ENCODE measurements around the gene ADAMTS7.
"Not testable (repeated sequence)": the region's sequence is repeated elsewhere in the genome, so short reads cannot be mapped to it uniquely, and the experiment has no call there.

Gene ADAMTS7

GRCh38 chr15:78752492-78753358, 58.5 kb downstream of the ADAMTS7 start:
- Histone ChIP-seq H3K4me1 (ENCODE audit: control insufficient read depth, insufficient read depth, low read length) (0 out of 2 replicates have a peak, but pooled peaks cover 2% of the 10 kb centered on the region), H3K4me3 (ENCODE audit: low read depth, low read length) (no peak overlapping the region), H3K27ac (ENCODE audit: extremely low read depth, low read depth, low read length) (no peak overlapping the region), H3K9me3 (ENCODE audit: control insufficient read depth, insufficient read depth, low read depth, low read length) (no peaks in the 10 kb centered on the region), H3K36me3 (ENCODE audit: control insufficient read depth in 2 of 2, insufficient read depth in 1 of 2, low read length in 2 of 2) (no peaks in the 10 kb centered on the region)
- TF ChIP-seq ZNF747 (tag by site-specific recombination; IDR thresholded peaks at IDR 0.05) (no peak), ZNF658 (tag by site-specific recombination; IDR thresholded peaks at IDR 0.05) (no peak), MEIS1 (CRISPR knock-in tag; IDR thresholded peaks at IDR 0.05; ENCODE audit: borderline replicate concordance) (no peak), ZNF670 (tag by site-specific recombination; IDR thresholded peaks at IDR 0.05; ENCODE audit: low read depth) (no peak), ZIC2 (tag by site-specific recombination; IDR thresholded peaks at IDR 0.05) (0 out of 2 replicates have a peak, but pooled peaks have one; percentile 9), ZNF785 (tag by site-specific recombination; IDR thresholded peaks at IDR 0.05) (no peak), ZSCAN16 (tag by site-specific recombination; IDR thresholded peaks at IDR 0.05) (no peak), SP7 (tag by site-specific recombination; IDR thresholded peaks at IDR 0.05) (no peak)
- POLR2A ChIA-PET, result no interaction called here
- CTCF ChIA-PET, result interaction anchor here (0.7 to 1.8 kb wide), 5 partner anchors 12 to 544 kb away, joined by 3 to 5 read pairs (median 3); no protein-coding TSS in a partner anchor

DNA sequence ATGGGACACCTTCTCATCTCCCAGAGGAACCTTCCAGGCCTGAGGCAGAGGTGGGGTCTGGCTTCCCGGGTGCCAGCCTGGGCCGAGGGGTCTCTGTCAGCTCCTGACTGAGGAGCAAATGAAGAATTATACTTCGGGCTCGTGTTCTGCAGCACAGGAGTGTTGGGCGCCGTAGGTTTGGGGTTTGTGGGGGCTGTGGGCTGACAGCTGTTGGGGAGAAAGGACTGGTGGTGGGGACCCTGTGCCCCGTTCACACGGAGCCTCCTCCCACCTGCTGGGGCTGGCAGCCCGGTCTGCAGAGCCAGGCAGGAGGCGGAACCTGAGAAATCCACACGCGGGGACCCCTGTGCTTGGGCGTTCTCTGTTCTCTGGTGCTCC, 59.7 kb downstream of the ADAMTS7 start:
- Histone ChIP-seq H3K36me3 (ENCODE audit: control insufficient read depth in 2 of 2, insufficient read depth in 1 of 2, low read length in 2 of 2) (no peaks in the 10 kb centered on the region), H3K4me3 (ENCODE audit: low read depth, low read length) (no peak overlapping the region), H3K9me3 (ENCODE audit: control insufficient read depth, insufficient read depth, low read depth, low read length) (no peaks in the 10 kb centered on the region), H3K4me1 (ENCODE audit: control insufficient read depth, insufficient read depth, low read length) (no peaks in the 10 kb centered on the region), H3K27ac (ENCODE audit: extremely low read depth, low read depth, low read length) (no peak overlapping the region)
- TF ChIP-seq GLIS2 (tag by site-specific recombination; IDR thresholded peaks at IDR 0.05) (no peak), ZXDB (tag by site-specific recombination; IDR thresholded peaks at IDR 0.05) (no peak), ZNF561 (tag by site-specific recombination; IDR thresholded peaks at IDR 0.05; ENCODE audit: borderline replicate concordance) (no peak), ZNF416 (tag by site-specific recombination; IDR thresholded peaks at IDR 0.05) (no peak), ZNF398 (tag by site-specific recombination; IDR thresholded peaks at IDR 0.05) (no peak), ZNF350 (tag by site-specific recombination; IDR thresholded peaks at IDR 0.05) (no peak), ZEB2 (tag by site-specific recombination; IDR thresholded peaks at IDR 0.05) (no peak)
- TF ChIP-seq, protein P1, sequence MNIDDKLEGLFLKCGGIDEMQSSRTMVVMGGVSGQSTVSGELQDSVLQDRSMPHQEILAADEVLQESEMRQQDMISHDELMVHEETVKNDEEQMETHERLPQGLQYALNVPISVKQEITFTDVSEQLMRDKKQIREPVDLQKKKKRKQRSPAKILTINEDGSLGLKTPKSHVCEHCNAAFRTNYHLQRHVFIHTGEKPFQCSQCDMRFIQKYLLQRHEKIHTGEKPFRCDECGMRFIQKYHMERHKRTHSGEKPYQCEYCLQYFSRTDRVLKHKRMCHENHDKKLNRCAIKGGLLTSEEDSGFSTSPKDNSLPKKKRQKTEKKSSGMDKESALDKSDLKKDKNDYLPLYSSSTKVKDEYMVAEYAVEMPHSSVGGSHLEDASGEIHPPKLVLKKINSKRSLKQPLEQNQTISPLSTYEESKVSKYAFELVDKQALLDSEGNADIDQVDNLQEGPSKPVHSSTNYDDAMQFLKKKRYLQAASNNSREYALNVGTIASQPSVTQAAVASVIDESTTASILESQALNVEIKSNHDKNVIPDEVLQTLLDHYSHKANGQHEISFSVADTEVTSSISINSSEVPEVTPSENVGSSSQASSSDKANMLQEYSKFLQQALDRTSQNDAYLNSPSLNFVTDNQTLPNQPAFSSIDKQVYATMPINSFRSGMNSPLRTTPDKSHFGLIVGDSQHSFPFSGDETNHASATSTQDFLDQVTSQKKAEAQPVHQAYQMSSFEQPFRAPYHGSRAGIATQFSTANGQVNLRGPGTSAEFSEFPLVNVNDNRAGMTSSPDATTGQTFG (tag by site-specific recombination; IDR thresholded peaks at IDR 0.05; ENCODE audit: borderline replicate concordance), result no peak
- ChIA-PET POLR2A (no interaction called here), CTCF (interaction anchor here (0.5 to 3.2 kb wide), 28 partner anchors 10 to 803 kb away, joined by 3 to 22 read pairs (median 4); partner anchors contain the start of gene CHRNA5)

DNA sequence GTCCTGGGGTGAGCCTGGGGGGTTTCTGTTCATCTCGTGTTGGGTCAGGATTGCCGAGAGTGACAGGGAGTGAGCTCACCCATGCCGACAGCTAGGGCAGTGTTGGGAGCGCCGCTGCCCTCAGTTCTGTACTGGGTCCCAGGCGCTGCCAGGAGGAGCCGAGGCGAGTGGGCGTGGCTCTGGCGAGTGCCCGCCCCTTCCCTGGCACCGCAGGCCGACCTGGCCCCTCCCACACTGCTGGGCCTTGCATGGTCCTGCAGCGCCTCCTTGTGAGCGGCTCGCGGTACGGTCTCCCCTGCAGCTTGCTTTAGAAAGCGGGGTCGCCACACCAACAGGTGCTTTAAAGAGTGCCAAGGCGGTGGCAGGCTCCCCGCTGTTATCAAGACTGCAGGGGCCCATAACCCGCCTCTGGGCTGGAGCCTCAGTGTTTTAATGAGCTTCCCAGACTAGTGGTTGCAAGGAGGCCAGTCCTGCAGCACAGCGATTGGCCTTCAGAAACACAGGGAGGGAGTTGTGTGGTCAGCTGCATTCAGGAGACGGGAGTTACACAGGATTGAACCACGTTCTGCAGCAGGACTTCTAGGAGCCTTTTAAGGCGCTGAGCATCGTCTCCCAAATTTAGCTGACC, 60.2 kb downstream of the ADAMTS7 start:
- H3K9me3 ChIP-seq (ENCODE audit: control insufficient read depth, insufficient read depth, low read depth, low read length); H3K4me1 ChIP-seq (ENCODE audit: control insufficient read depth, insufficient read depth, low read length); H3K36me3 ChIP-seq (ENCODE audit: control insufficient read depth in 2 of 2, insufficient read depth in 1 of 2, low read length in 2 of 2); H3K27ac ChIP-seq (ENCODE audit: extremely low read depth, low read depth, low read length): not testable (repeated sequence)
- CTCF ChIA-PET, result interaction anchor here (0.5 to 3.2 kb wide), 36 partner anchors 11 to 802 kb away, joined by 3 to 22 read pairs (median 4); partner anchors contain the start of genes CHRNA3 and CHRNA5
- TF ChIP-seq KLF9 (tag by site-specific recombination; IDR thresholded peaks at IDR 0.05; ENCODE audit: low read depth), result 0 out of 2 replicates have a peak, but pooled peaks have one; percentile 20
- peak overlapping the region; percentile 12; the same call in 1 of the 2 replicates for H3K4me3 ChIP-seq (ENCODE audit: low read depth, low read length)
- POLR2A ChIA-PET, result interaction anchor here (0.6 to 0.8 kb wide), 2 partner anchors 211 to 451 kb away, joined by 3 read pairs; partner anchors contain the start of genes PSMA4 and SKIC8
